Type B pancreatic cell (in vitro differentiated cells): ENCODE measurements around the gene DACT1. TPM values are rescaled to one million over a fixed set of nuclear protein-coding genes. Genes with fewer than 3 reads are reported as not detected.

Source experiments
- DNase-seq: peaks from one replicate; pipeline ENCODE4 v3.0.0; 2021; ENCODE audit warnings: mixed read lengths; ENCODE audit not compliant: unreplicated experiment; ENCODE audit errors: extremely low spot score
- H3K27ac Mint-ChIP-seq: 2 replicates; pipeline ENCODE4 v1.8.0; 2021; ENCODE audit warnings: mild to moderate bottlenecking, mixed read lengths
- H3K27me3 Mint-ChIP-seq: 2 replicates; pipeline ENCODE4 v1.8.0; 2021; ENCODE audit warnings: mixed read lengths
- H3K36me3 Mint-ChIP-seq: 2 replicates; pipeline ENCODE4 v1.8.0; 2021; ENCODE audit warnings: mixed read lengths
- H3K4me1 Mint-ChIP-seq: one replicate; pipeline ENCODE4 v1.8.0; 2021; ENCODE audit warnings: mixed read lengths; ENCODE audit not compliant: unreplicated experiment
- H3K4me3 Mint-ChIP-seq: 2 replicates; pipeline ENCODE4 v1.8.0; 2021; ENCODE audit warnings: mild to moderate bottlenecking, mixed read lengths
- H3K9me3 Mint-ChIP-seq: 2 replicates; pipeline ENCODE4 v1.8.0; 2021; ENCODE audit warnings: mixed read lengths
- total RNA-seq: library from RNA; stranded (reverse); gene quantifications from 2 replicates; pipeline ENCODE4 v1.2.1, GENCODE V29; 2021; ENCODE audit warnings: low replicate concordance
- TF ChIP-seq, protein P1 (sequence below): fragments of 200-600 bp; sonication (generic); conservative IDR thresholded peaks from 2 replicates; pipeline ENCODE4 v1.5.0; 2021; ENCODE audit warnings: antibody characterized with exemption, mild to moderate bottlenecking

The DACT1 gene
- total RNA-seq, 1 donor from 2014 or later, result 29.7 TPM

GRCh38 chr14:58662759-58663158 is 25.0 kb downstream of the DACT1 start:
- H3K4me1 Mint-ChIP-seq, result peaks cover 35% of the 10 kb centered on the region
- no peak overlapping the region for H3K4me3 Mint-ChIP-seq
- H3K9me3 Mint-ChIP-seq, result no peaks in the 10 kb centered on the region
- H3K27me3 Mint-ChIP-seq, result no peaks in the 10 kb centered on the region
- H3K36me3 Mint-ChIP-seq, result no peaks in the 10 kb centered on the region
- no peak overlapping the region for H3K27ac Mint-ChIP-seq
- TF ChIP-seq, protein P1, sequence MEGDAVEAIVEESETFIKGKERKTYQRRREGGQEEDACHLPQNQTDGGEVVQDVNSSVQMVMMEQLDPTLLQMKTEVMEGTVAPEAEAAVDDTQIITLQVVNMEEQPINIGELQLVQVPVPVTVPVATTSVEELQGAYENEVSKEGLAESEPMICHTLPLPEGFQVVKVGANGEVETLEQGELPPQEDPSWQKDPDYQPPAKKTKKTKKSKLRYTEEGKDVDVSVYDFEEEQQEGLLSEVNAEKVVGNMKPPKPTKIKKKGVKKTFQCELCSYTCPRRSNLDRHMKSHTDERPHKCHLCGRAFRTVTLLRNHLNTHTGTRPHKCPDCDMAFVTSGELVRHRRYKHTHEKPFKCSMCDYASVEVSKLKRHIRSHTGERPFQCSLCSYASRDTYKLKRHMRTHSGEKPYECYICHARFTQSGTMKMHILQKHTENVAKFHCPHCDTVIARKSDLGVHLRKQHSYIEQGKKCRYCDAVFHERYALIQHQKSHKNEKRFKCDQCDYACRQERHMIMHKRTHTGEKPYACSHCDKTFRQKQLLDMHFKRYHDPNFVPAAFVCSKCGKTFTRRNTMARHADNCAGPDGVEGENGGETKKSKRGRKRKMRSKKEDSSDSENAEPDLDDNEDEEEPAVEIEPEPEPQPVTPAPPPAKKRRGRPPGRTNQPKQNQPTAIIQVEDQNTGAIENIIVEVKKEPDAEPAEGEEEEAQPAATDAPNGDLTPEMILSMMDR, result no peak
- no peak for DNase-seq

DNA sequence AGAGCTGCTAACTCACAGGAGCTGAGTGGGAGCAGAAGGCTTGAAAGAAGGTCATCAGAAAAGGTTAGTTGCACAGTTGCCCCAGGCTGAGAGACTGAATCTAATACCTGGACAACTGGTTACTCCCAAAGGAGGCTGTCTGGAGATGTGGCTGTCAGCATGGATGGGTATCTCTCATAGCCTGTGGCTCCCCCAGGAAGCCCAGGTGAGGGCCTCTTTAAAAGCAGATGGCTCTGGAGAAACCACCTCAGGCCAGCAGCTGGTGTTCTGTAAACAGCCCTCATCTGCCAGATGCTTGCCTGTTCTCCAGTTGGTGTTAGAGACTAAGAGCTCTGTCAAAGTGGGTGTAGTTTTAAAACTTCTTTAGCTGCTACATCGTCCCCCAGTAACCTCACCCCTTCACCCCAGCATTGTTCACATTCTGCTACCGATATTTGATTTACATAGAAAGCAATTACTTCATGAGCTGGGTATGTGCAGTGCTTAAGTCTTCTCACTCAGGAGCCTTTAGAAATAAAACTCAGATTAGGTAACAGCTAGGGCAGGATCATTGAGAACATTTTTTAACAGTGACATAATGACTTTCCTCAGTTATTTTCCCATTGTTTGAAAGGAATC is 25.8 kb downstream of the DACT1 start:
- H3K36me3 Mint-ChIP-seq, result no peaks in the 10 kb centered on the region
- H3K4me3 Mint-ChIP-seq, result no peak overlapping the region
- H3K4me1 Mint-ChIP-seq, result peaks cover 37% of the 10 kb centered on the region
- H3K27me3 Mint-ChIP-seq, result peaks cover 3% of the 10 kb centered on the region
- no peaks in the 10 kb centered on the region for H3K9me3 Mint-ChIP-seq
- TF ChIP-seq, protein P1, result no peak
- peak overlapping the region; percentile 16 for H3K27ac Mint-ChIP-seq
- no peak for DNase-seq

GRCh38 chr14:58665773-58666500 is 28.2 kb downstream of the DACT1 start:
- H3K4me3 Mint-ChIP-seq, result no peak overlapping the region
- H3K36me3 Mint-ChIP-seq, result no peaks in the 10 kb centered on the region
- H3K27me3 Mint-ChIP-seq, result peaks cover 4% of the 10 kb centered on the region
- H3K4me1 Mint-ChIP-seq, result peaks cover 51% of the 10 kb centered on the region
- no peaks in the 10 kb centered on the region for H3K9me3 Mint-ChIP-seq
- TF ChIP-seq, protein P1, result no peak
- H3K27ac Mint-ChIP-seq, result no peak overlapping the region
- no peak for DNase-seq

DNA sequence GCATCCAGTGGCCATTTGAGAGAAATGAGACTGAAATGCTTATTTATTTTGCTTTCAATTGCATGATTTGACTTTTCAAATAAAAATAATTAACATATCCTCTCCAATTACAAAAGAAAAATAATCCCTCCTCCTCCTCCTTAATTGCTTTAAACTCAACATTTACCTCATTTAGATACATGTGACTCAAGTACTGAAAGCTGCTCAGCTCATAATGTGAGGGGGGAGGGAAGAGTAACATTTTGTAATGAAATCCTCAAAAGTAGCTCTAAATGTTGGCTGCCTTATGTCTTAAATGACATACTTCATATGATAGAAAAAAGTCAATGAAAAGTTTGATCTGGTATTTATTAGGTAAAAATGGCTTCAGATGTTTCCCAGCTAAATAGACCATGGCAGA is 29.0 kb downstream of the DACT1 start:
- DNase-seq, result no peak
- peaks cover 56% of the 10 kb centered on the region for H3K4me1 Mint-ChIP-seq
- H3K36me3 Mint-ChIP-seq, result no peaks in the 10 kb centered on the region
- no peak overlapping the region for H3K4me3 Mint-ChIP-seq
- TF ChIP-seq, protein P1, result no peak
- H3K9me3 Mint-ChIP-seq, result no peaks in the 10 kb centered on the region
- H3K27me3 Mint-ChIP-seq, result peaks cover 4% of the 10 kb centered on the region
- no peak overlapping the region for H3K27ac Mint-ChIP-seq

GRCh38 chr14:58667900-58668299 is 30.1 kb downstream of the DACT1 start:
- no peak overlapping the region for H3K27ac Mint-ChIP-seq
- no peaks in the 10 kb centered on the region for H3K9me3 Mint-ChIP-seq
- peaks cover 52% of the 10 kb centered on the region for H3K4me1 Mint-ChIP-seq
- TF ChIP-seq, protein P1, result no peak
- H3K27me3 Mint-ChIP-seq, result peaks cover 8% of the 10 kb centered on the region
- no peak for DNase-seq
- H3K36me3 Mint-ChIP-seq, result no peaks in the 10 kb centered on the region
- H3K4me3 Mint-ChIP-seq, result no peak overlapping the region
